Stimulated activated CD8-positive, alpha-beta memory T cell treated with anti-CD3 and anti-CD28 coated beads, Interleukin-7, amount 100 ng/mL, for 48 hours (primary cell): ENCODE data around the gene TCF12.

Experiments
- DNase-seq, 2 donors: peaks; one replicate each; pipeline ENCODE4 v3.0.0-alpha.2; 2020; ENCODE audit warnings: low read depth in 1 of 2; ENCODE audit errors: extremely low read depth in 1 of 2

Gene TCF12

DNA sequence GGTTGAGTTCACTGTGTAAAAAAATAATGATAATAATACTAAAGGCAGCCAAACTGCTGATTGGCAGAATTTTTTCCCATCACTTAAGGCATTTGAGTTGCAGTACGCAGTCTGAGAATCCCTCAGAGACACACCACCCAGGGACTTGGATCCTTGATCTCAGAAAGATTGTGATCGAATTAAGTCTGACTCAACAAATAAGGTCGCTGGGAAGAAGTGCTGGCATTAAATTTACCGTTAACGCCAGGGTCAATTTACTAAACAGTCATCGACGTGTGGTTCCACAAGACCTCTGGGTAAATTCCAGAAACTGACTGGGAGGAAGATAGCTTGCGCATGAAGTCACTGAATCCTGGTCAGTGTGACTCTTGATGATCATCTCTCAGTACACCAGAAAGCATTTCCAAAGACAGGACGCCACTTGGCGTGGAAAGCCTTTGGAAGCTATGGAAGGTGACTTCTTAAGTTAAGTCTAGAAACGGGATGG, 409.6 kb downstream of the TCF12 start:
- DNase-seq, result no peak

DNA sequence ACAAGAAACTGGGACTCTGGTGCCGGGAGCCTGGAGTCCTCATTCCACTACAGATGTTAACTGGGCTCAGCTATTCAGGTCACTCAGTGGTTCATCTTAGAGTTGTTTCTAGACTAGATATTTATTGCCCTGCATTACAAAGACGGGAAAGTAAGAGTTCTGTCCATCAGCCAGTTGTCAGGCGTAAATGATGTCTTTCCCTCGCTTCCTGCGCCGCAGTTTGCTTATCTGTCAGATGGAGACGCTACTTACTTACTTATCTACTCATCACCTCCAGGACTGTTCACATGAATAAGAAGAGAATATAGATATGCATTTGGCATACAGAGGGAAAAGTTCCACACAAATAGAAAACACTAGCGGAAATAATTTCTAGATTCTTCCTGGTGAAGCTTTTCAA, 410.0 kb downstream of the TCF12 start:
- DNase-seq, result no peak

DNA sequence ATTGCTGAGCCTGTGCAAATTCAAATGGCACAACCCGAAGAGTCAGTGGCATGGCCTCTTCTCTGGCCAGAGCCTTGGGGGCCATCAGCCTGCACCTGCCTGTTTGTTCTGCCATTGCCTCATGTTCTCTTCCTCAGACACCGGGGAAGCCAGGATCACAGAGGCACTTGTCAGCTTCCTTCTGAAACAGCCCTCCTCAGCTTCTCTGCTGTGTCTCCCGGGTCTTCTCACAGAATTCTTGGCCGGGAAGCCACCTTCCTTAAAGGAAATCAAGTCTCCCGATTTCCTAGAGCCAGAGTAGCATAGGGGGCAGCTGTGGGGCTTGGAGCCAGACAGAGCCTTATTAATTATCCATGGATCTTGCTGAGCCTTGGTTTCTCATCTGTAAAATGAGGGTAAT, 410.5 kb downstream of the TCF12 start:
- no peak for DNase-seq

DNA sequence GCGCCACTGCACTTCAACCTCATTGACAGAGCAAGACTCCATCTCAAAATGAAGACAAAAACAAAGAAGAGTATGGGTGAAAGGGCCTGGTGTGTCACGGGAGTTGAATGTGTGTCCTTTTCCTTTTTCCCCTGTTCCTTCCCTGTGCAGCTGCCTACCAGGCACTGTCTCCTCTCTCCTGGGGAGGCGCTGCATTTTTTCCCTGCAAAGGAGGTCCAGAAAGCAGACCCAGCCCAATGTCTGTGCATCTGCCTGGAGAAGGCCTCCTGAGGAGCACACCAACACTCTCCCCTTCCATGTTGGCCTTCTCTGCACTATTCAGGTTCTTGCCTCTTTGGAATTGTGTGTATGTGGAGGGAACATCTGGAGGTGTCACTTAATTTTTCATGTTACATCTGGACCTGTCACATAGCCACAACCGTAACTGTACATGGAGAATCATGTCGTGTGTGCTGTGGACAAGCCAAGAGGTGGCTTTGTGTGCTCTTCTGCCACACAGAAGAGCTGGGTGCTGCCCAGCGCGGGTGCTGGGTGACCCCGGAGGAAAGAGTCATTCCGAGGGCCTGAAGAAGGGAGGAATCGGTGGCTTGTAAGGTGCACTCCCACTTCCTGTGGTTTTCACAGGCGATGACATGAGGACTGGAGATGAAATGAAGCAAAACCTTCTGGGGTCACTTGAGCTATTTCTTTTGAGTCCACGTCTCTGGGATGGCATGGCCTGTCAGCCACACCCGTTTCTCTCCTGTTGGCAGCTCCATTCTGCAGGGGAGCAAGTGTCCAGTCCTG, 411.3 kb downstream of the TCF12 start:
- DNase-seq, result no peak

DNA sequence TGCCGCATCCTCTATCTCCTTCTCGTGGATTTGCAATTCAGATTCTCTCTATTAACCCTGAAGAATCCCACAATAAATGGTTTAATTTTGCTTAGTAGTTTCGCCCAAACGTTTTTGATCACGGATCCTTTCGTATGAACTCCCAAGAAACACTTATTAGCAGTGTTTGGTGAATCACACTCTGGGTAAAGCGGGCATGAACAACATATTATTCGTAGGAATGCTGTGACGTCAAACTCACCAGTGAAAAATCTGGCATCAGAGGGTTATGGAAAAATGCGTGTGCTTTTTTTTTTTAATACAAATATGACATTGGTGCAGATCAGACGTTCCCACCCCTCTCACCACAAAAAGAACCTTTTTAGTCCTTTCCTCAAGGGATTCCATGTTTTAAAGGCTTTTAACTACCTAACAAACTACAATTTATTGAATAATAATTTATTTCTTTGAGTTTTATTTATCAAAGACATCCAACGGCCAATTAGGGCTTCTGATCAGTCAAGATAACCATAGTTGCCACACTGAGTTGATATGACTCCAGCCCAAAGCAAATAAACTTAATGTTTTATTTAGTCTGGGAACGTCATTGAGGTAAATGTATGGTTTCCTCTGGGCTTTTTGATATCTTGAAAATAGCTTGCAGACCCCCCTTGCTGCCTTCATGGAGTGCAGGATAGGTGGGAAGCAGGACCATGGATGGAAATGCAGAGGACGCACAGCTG, 412.3 kb downstream of the TCF12 start:
- no peak for DNase-seq

DNA sequence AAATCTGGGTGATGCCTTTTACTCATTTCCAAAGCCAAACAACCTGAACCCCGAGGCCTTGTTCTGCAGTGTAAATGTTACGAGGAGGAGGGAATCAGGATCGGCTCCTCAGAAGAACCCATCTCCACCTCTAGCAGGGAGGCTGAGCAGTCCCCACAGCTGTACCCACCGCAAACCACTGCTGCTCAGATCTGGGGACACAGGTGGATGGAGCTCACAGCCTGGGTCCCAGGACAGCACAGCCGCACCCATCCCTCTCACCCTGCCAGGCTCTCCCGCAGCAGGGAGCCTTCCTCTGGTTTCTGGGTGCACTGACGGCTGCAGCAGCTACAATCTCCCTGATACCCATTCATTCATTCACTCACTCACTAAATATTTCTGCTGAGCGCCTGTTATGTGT, 413.9 kb downstream of the TCF12 start:
- no peak for DNase-seq

DNA sequence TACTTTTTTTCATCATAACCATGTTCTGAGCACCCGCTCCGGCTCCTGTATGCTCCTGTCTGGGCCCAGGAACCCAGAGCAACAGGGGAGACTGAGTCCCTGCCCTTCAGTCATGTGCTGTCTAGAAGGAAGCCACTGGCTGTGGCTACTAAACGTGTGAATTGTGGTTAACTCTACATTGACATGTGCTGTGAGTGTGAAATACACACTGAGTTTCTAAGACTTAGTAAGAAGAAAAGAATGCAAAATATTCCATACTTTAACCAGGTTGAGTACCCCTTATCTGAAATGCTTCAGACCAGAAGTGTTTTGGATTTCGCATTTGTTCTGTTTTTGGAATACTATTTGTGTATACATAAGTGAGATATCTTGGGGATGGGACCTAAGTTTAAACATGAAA, 415.0 kb downstream of the TCF12 start:
- DNase-seq, result no peak

DNA sequence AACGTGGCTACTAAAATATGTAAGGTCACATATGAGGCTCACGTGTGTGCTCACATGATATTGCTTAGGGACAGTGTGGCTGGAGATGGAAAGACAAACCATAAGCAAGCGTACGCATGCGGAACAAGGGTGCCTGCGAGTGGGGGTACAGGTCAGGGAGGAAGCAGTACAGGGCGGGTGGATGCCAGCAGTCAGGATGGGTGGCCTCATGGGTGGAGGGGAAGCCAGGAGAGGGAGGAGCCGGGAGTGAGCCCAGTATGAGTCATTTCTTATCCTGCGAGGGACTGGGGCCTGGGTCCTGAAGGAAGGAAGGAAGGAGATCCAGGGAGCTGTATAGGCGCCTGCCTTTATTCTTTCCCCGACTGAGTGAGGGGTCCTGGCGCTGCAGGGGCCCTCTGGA, 415.8 kb downstream of the TCF12 start:
- no peak for DNase-seq

DNA sequence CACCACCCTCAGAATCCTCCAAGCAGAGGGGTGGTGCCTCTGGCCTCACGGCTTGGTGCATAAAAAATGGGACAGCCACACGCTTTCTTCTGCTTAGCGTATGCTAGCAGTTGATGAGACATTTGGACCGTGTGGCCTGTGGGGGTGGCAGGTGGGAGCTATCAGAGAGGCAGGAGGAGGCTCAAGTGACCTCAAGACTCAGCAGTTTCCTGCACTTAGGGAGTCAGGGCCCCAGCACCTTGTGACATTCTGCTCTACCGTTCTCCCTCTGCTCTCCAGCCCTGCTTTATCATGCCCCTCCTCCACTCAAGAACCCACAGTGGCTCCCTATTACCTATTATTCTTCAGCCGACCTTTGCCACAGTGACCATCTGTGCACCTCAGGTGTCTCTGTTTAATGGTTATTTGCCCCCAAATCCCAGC, 416.9 kb downstream of the TCF12 start:
- no peak for DNase-seq

DNA sequence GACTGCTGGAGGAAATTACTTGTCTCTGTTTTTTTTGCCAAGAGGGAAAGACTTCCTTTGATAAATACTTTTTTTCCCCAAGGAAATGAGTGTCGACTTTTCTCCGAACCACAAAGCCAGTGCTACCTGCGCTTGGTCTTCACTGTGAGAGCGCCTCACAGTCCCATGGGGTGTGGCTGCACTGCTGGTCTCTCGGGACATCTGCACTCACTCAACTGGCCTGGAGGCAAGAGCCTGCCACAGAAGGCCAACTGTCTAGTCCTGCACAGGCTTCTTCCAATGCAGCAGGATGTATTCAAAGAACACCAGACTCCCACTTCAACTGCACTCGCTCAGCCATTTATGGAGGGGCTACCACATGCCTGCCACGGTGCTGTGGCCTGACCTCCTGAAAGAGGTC, 417.3 kb downstream of the TCF12 start:
- DNase-seq, result no peak

DNA sequence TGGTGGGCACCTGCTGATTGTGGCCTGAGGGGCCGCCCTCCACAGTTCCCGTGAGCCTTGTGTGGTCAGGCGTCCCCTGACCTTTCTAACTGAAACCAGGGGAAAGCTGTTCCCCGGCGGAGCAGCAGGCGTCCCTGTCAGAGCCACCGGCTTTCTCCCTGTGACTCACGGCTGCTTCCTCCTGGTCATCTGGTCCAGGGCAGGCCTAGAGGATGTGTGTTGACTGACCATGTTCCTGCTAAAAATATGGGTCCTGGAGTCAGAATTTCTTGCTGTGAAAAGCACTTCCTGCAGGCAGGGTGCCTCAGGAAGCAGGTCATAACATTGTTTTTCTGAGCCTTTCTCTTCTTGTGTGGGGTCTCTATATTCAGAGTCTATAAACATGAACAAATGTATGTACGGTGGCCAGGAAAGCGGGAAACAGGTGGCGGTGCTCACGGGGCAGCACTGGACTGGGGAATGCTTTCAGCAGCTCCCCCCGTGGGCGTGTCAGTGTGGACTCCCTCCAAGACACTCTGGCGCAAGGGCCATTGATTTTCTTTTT, 419.5 kb downstream of the TCF12 start:
- no peak for DNase-seq

DNA sequence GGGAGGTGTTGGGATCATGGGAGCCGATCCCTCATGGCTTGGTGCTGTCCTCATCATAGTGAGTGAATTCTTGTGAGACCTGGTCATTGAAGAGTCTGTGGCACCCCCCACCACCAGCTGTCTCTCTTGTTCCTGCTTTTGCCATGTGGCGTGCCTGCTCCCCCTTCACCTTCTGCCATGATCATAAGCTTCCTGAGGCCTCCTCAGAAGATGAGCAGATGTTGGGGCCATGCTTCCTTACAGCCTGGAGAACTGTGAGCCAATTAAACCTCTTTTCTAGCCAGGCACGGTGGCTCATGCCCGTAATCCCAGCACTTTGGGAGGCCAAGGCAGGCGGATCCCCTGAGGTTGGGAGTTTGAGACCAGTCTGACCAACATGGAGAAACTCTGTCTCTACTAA, 420.9 kb downstream of the TCF12 start:
- no peak for DNase-seq
